Heart left ventricle (tissue), 16 donors: Measurements from ENCODE around the gene SLC5A10. TPM values are rescaled to one million over a fixed set of nuclear protein-coding genes. Genes with fewer than 3 reads are reported as not detected.

Experiments used
- ATAC-seq, 4 donors: fragments of 200-7000 bp; cut with Tn5 transposase; one replicate each; pipeline ENCODE4 v1.9.1; 2020 to 2022; ENCODE audit warnings: moderate library complexity in 4 of 4, mild to moderate bottlenecking in 3 of 4, moderate number of reproducible peaks in 1 of 4
- DNase-seq, 5 donors: peaks; one replicate each; pipeline ENCODE4 v3.0.0-alpha.2; 2020
- H3K27ac ChIP-seq, 12 donors: fragments of 200-600 bp; sonication (generic) in 4 of 12; one replicate each; pipeline versions ENCODE4 v1.5.0 to v1.8.0; 2016 to 2022; ENCODE audit warnings: mild to moderate bottlenecking in 2 of 12
- H3K27me3 ChIP-seq, 9 donors: fragments of 200-600 bp; sonication (generic) in 2 of 9; one replicate each; pipeline versions ENCODE4 v1.5.1 to v1.8.0; 2016 to 2022; ENCODE audit warnings: mild to moderate bottlenecking in 3 of 9
- H3K36me3 ChIP-seq, 9 donors: fragments of 200-600 bp; sonication (generic) in 2 of 9; one replicate each; pipeline versions ENCODE4 v1.5.0 to v1.8.0; 2018 to 2022; ENCODE audit warnings: mild to moderate bottlenecking in 2 of 9
- H3K4me1 ChIP-seq, 12 donors: fragments of 200-600 bp; sonication (generic) in 4 of 12; one replicate each; pipeline versions ENCODE4 v1.5.0 to v1.8.0; 2016 to 2022; ENCODE audit warnings: mild to moderate bottlenecking in 3 of 12
- H3K4me3 ChIP-seq, 12 donors: fragments of 200-600 bp; sonication (generic) in 4 of 12; one replicate each; pipeline versions ENCODE4 v1.5.0 to v1.8.0; 2017 to 2022; ENCODE audit warnings: mild to moderate bottlenecking in 9 of 12, moderate library complexity in 4 of 12
- H3K9me3 ChIP-seq, 12 donors: fragments of 200-600 bp; sonication (generic) in 4 of 12; one replicate each; pipeline versions ENCODE4 v1.5.0 to v1.8.0; 2016 to 2022; ENCODE audit warnings: mild to moderate bottlenecking in 1 of 12
- CTCF ChIP-seq, 12 donors: fragments of 200-600 bp; sonication (generic) in 4 of 12; IDR thresholded peaks; one replicate each; pipeline versions ENCODE4 v1.5.0 to v1.8.0; 2018 to 2022; ENCODE audit warnings: antibody characterized with exemption in 12 of 12, mild to moderate bottlenecking in 5 of 12
- POLR2A ChIP-seq, 2 donors: fragments of 450-650 bp; IDR thresholded peaks; one replicate each; pipeline ENCODE4 v1.6.1; 2017; ENCODE audit warnings: antibody characterized with exemption in 2 of 2, mild to moderate bottlenecking in 2 of 2, moderate library complexity in 2 of 2
- WGBS, 4 donors: extraction: QIAGEN DNeasy Blood & Tissue Kit in 2 of 4; methylation state at CpG; one replicate each; pipeline versions ENCODE4 v1.1.5 to v1.1.7; 2013 to 2018; 5-methylcytosine and 5-hydroxymethylcytosine counted together
- intact Hi-C, 10 donors: fragments of 100-400 bp; cut with DNase I; formaldehyde crosslinking; loops; one replicate each; pipeline versions ENCODE4 v1.11.1 to v1.14.2; 2022
- polyA plus RNA-seq, 2 donors: library from polyadenylated mRNA; stranded (reverse); fragments of 200-250 nt; gene quantifications; one replicate each; pipeline ENCODE4 v1.2.3, GENCODE V29; 2013
- total RNA-seq, 9 donors: library from RNA; depleted of rRNA in 2 of 9; stranded (reverse); fragments of >200 nt in 2 of 9; fragmentation: NEBNext Ultra II Directional in 3 of 9; extraction: Animal tissue kit (Norgen Biotek cat#: 25700) in 3 of 9; gene quantifications; one replicate each; pipeline versions ENCODE4 v1.1.0 to v1.2.4, GENCODE V29; 2016 to 2023
- donor health status: ischemic (EF 13 %, LVEDD 7.1; RV severe dilation, severe dysfunction).
- donor health status: healthy with polysubstance abuse.
- donor health status: DM: no; HTN: yes; CAD: no.
- donor health status: DM: no; HTN: no; CAD: no.
- donor health status: ischemic (EF 25% LVEDD 6.9; RV normal size, moderate dysfunction).
- donor health status: ischemic (EF 25% LVEDD 5.7; RV mildly dilated, moderate dysfunction).
- donor health status: healthy.
- donor health status: DM: yes; HTN: yes; CAD: no.
- donor health status: ischemic (EF 35%, LVEDD 5.7; RV mildly dilated, moderate dysfunction).
- donor health status: nonischemic (EF 11% LVEDD 7.7; RV severe dilation, severe dysfunction).
- donor health status: DM: yes; HTN: yes; CAD: no.
- donor health status: PGD.
- donor health status: ischemic (EF 29% LVEDD 5.4; RV normal size, mild dysfunction).
- donor health status: nonischemic (EF 23%, LVEDD 6.1; RV moderate dilation, normal function).

The SLC5A10 gene
- total and polyA plus RNA-seq, 11 donors, result 0.04 to 0.31 (median 0.09) TPM; not detected in 7

GRCh38 chr17:18910881-18911280 is 41.1 kb upstream of the SLC5A10 start:
- H3K4me3 ChIP-seq, result no peak overlapping the region
- ATAC-seq (no peak), DNase-seq (no peak)
- TF ChIP-seq CTCF (IDR thresholded peaks at IDR 0.05), result no peak
- TF ChIP-seq POLR2A (IDR thresholded peaks at IDR 0.05), result no peak
- 95 to 97% (median 96%) methylated on average over 6 of the region's 6 CpGs for whole genome bisulfite sequencing, 4 donors
- H3K36me3 ChIP-seq, result peaks cover 0 to 87% (median 69%) of the 10 kb centered on the region in 9 donors
- no peaks in the 10 kb centered on the region for H3K4me1 ChIP-seq
- no peaks in the 10 kb centered on the region for H3K27me3 ChIP-seq
- intact Hi-C loops, result no loop called here
- no peaks in the 10 kb centered on the region for H3K9me3 ChIP-seq
- H3K27ac ChIP-seq, result no peak overlapping the region

GRCh38 chr17:18916816-18917500 is 35.0 kb upstream of the SLC5A10 start:
- no peak for DNase-seq
- TF ChIP-seq CTCF (IDR thresholded peaks at IDR 0.05) (no peak), POLR2A (IDR thresholded peaks at IDR 0.05) (no peak)
- Histone ChIP-seq H3K27me3 (no peaks in the 10 kb centered on the region), H3K36me3 (peaks cover 0 to 62% (median 49%) of the 10 kb centered on the region in 9 donors), H3K4me3 (no peak overlapping the region), H3K4me1 (peaks cover 0 to 22% (median 11%) of the 10 kb centered on the region in 12 donors), H3K27ac (no peak overlapping the region), H3K9me3 (no peaks in the 10 kb centered on the region)
- 78 to 94% (median 80%) methylated on average over 5 of the region's 5 CpGs for WGBS, 4 donors
- no peak for ATAC-seq
- intact Hi-C loops, result no loop called here

- H3K4me3 ChIP-seq, result no peak overlapping the region
- H3K27ac ChIP-seq, result no peak overlapping the region
- no peak for TF ChIP-seq POLR2A (IDR thresholded peaks at IDR 0.05)
- no peak for TF ChIP-seq CTCF (IDR thresholded peaks at IDR 0.05)
- no peaks in the 10 kb centered on the region for H3K27me3 ChIP-seq
- no peaks in the 10 kb centered on the region for H3K9me3 ChIP-seq
- peaks cover 0 to 27% (median 13%) of the 10 kb centered on the region in 12 donors for H3K4me1 ChIP-seq
- ATAC-seq (no peak), DNase-seq (no peak)
- H3K36me3 ChIP-seq, result peaks cover 0 to 55% (median 43%) of the 10 kb centered on the region in 9 donors
- intact Hi-C loops, result no loop called here
- 91 to 96% (median 93%) methylated on average over 11 of the region's 11 CpGs for WGBS, 4 donors
Observed at GRCh38 chr17:18917506-18918032, 34.4 kb upstream of the SLC5A10 start.

- no peak for TF ChIP-seq POLR2A (IDR thresholded peaks at IDR 0.05)
- no peak for TF ChIP-seq CTCF (IDR thresholded peaks at IDR 0.05)
- intact Hi-C loops, result loop anchor here in 1 of 10 donors (5.0 kb wide), 1 partner anchor 53 kb away; no protein-coding TSS in a partner anchor
- 60 to 82% (median 80%) methylated on average over 4 to 6 of the region's 6 CpGs for WGBS, 4 donors
- Histone ChIP-seq H3K4me1 (peaks cover 0 to 27% (median 13%) of the 10 kb centered on the region in 12 donors), H3K4me3 (no peak overlapping the region), H3K9me3 (no peaks in the 10 kb centered on the region), H3K36me3 (peaks cover 0 to 45% (median 36%) of the 10 kb centered on the region in 9 donors), H3K27ac (peak overlapping the region in 1 of 12 donors; percentile 61), H3K27me3 (no peaks in the 10 kb centered on the region)
- no peak for DNase-seq
- no peak for ATAC-seq
Observed at GRCh38 chr17:18919963-18920362, 32.0 kb upstream of the SLC5A10 start.
